Lower leg skin (tissue), 3 donors: ENCODE results near the gene KISS1.

Experiments used
- CTCF ChIP-seq, 3 donors: fragments of 450-650 bp; IDR thresholded peaks; one replicate each; pipeline ENCODE4 v1.5.1; 2016; ENCODE audit warnings: antibody characterized with exemption in 3 of 3, mild to moderate bottlenecking in 3 of 3, moderate library complexity in 2 of 3
- POLR2A ChIP-seq, 2 donors: fragments of 450-650 bp; IDR thresholded peaks; one replicate each; pipeline ENCODE4 v1.6.1; 2016 to 2017; ENCODE audit warnings: antibody characterized with exemption in 2 of 2, mild to moderate bottlenecking in 1 of 2, moderate library complexity in 1 of 2

- TF ChIP-seq CTCF (IDR thresholded peaks at IDR 0.05) (no peak), POLR2A (IDR thresholded peaks at IDR 0.05) (no peak)
Measured at GRCh38 chr1:204205486-204205885, 9.2 kb upstream of the KISS1 start.
